ENCODE data around the gene DOLPP1. TPM values are rescaled to one million over a fixed set of nuclear protein-coding genes. Genes with fewer than 3 reads are reported as not detected.

DOLPP1 gene
- total RNA-seq, 1 experiment from 2014 or later, result 13.7 TPM

DNA sequence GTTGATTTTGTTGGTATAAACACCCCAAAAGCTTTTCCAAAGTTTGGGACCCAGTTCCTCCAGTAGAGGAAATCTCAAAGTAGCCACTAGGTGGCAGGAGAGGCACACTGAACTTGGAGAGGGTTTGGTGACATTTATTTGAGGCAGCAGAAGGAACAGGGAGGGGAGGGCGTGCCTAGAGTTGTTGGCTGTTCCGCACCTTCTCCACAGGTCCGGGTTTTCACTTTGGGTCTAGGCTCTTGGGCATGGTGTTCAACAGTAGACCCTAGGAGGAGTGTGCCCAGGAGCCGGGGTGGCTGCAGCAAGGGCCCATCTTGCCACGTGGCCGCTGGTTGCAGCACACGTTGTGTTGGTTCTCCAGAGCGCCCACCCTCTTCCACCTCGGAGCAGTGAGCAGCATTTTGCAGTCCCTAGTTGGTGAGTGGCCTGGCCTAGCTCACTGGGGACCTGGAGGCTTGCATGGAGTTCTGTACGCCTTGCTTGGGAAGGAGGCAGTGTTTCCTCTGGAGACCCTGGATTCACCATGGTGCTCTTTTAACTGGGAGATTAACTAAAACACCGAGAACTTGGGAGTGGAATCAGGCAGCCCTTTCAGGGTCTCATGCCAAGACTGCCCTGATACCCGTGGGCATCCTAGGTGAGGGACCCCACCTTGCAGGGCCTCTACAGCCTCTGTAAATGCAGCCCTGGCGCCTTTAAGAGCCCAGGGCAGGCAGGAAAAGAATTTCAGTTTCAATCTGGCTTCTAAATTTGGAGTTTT lies 58.5 kb downstream of the DOLPP1 start:
- CTCF ChIA-PET, result interaction anchor here (0.6 to 2.1 kb wide), 7 partner anchors 14 to 492 kb away, joined by 3 to 14 read pairs (median 3); no protein-coding TSS in a partner anchor
- no TSS peak for BruUV-seq (replicated peaks)
- Histone ChIP-seq H3K9me3 (ENCODE audit: control insufficient read depth, insufficient read depth, low read depth, low read length) (no peaks in the 10 kb centered on the region), H3K27me3 (ENCODE audit: control insufficient read depth, insufficient read depth, low read length) (no peaks in the 10 kb centered on the region), H3K4me1 (ENCODE audit: control insufficient read depth, insufficient read depth, low read length) (peaks cover 28% of the 10 kb centered on the region), H3K4me3 (ENCODE audit: low read depth in 2 of 2, low read length in 2 of 2) (peak overlapping the region; percentile 19 to 42), H3K27ac (ENCODE audit: low read length) (peak overlapping the region; percentile 95), H3K36me3 (ENCODE audit: control insufficient read depth, insufficient read depth, low read length) (peaks cover 2% of the 10 kb centered on the region; the same call in 1 of the 2 replicates)
- intact Hi-C loops (cut with micrococcal nuclease; ENCODE audit: unreplicated experiment), result loop anchor here (10.0 kb wide), 1 partner anchor 475 kb away; no protein-coding TSS in a partner anchor
- POLR2A ChIA-PET, result interaction anchor here (0.5 to 0.7 kb wide), 4 partner anchors 75 to 274 kb away, joined by 3 to 10 read pairs (median 3); no protein-coding TSS in a partner anchor
- TF ChIP-seq CTCF (IDR thresholded peaks at IDR 0.05) (peak; percentile 87), POLR2AphosphoS5 (IDR thresholded peaks at IDR 0.05; ENCODE audit: low read depth, low read length) (peak; percentile 45), TCF7L2 (IDR thresholded peaks at IDR 0.05; ENCODE audit: low read depth, low read length) (no peak), SIN3A (IDR thresholded peaks at IDR 0.05; ENCODE audit: borderline replicate concordance, insufficient read depth, low read depth, low read length) (no peak)
- TF ChIP-seq, protein P1, sequence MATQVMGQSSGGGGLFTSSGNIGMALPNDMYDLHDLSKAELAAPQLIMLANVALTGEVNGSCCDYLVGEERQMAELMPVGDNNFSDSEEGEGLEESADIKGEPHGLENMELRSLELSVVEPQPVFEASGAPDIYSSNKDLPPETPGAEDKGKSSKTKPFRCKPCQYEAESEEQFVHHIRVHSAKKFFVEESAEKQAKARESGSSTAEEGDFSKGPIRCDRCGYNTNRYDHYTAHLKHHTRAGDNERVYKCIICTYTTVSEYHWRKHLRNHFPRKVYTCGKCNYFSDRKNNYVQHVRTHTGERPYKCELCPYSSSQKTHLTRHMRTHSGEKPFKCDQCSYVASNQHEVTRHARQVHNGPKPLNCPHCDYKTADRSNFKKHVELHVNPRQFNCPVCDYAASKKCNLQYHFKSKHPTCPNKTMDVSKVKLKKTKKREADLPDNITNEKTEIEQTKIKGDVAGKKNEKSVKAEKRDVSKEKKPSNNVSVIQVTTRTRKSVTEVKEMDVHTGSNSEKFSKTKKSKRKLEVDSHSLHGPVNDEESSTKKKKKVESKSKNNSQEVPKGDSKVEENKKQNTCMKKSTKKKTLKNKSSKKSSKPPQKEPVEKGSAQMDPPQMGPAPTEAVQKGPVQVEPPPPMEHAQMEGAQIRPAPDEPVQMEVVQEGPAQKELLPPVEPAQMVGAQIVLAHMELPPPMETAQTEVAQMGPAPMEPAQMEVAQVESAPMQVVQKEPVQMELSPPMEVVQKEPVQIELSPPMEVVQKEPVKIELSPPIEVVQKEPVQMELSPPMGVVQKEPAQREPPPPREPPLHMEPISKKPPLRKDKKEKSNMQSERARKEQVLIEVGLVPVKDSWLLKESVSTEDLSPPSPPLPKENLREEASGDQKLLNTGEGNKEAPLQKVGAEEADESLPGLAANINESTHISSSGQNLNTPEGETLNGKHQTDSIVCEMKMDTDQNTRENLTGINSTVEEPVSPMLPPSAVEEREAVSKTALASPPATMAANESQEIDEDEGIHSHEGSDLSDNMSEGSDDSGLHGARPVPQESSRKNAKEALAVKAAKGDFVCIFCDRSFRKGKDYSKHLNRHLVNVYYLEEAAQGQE (IDR thresholded peaks at IDR 0.05; ENCODE audit: insufficient read depth in 1 of 2, low read depth in 2 of 2, low read length in 1 of 2), result no peak
- peak; percentile 72 for ATAC-seq
- no peak for DNase-seq (ENCODE audit: low read depth, low spot score)
- in situ Hi-C loops (cut with HindIII; ENCODE audit: low pct_unique_long_range_greater_than_20kb, low sequenced_read_pairs), result no loop called here

GRCh38 chr9:129139993-129140396 lies 59.1 kb downstream of the DOLPP1 start:
- intact Hi-C loops (cut with micrococcal nuclease; ENCODE audit: unreplicated experiment), result loop anchor here (10.0 kb wide), 1 partner anchor 475 kb away; no protein-coding TSS in a partner anchor
- ATAC-seq, result peak; percentile 69
- Histone ChIP-seq H3K36me3 (ENCODE audit: control insufficient read depth, insufficient read depth, low read length) (no peaks in the 10 kb centered on the region), H3K27ac (ENCODE audit: low read length) (peak overlapping the region; percentile 95), H3K4me1 (ENCODE audit: control insufficient read depth, insufficient read depth, low read length) (peaks cover 28% of the 10 kb centered on the region), H3K9me3 (ENCODE audit: control insufficient read depth, insufficient read depth, low read depth, low read length) (no peaks in the 10 kb centered on the region), H3K27me3 (ENCODE audit: control insufficient read depth, insufficient read depth, low read length) (no peaks in the 10 kb centered on the region), H3K4me3 (ENCODE audit: low read depth in 2 of 2, low read length in 2 of 2) (peak overlapping the region; percentile 19 to 42)
- CTCF ChIA-PET, result interaction anchor here (0.6 to 2.1 kb wide), 6 partner anchors 34 to 946 kb away, joined by 3 to 14 read pairs (median 4); no protein-coding TSS in a partner anchor
- TF ChIP-seq, protein P1 (IDR thresholded peaks at IDR 0.05; ENCODE audit: insufficient read depth in 1 of 2, low read depth in 2 of 2, low read length in 1 of 2), result no peak
- no peak for TF ChIP-seq TCF7L2 (IDR thresholded peaks at IDR 0.05; ENCODE audit: low read depth, low read length)
- no peak; the same call in none of the 2 replicates for TF ChIP-seq POLR2AphosphoS5 (IDR thresholded peaks at IDR 0.05; ENCODE audit: low read depth, low read length)
- no peak for TF ChIP-seq SIN3A (IDR thresholded peaks at IDR 0.05; ENCODE audit: borderline replicate concordance, insufficient read depth, low read depth, low read length)
- TF ChIP-seq CTCF (IDR thresholded peaks at IDR 0.05), result no peak
- DNase-seq (ENCODE audit: low read depth, low spot score), result no peak
- no TSS peak for BruUV-seq (replicated peaks)
- POLR2A ChIA-PET, result interaction anchor here (0.6 to 0.7 kb wide), 4 partner anchors 34 to 273 kb away, joined by 3 to 10 read pairs (median 6); no protein-coding TSS in a partner anchor
- in situ Hi-C loops (cut with HindIII; ENCODE audit: low pct_unique_long_range_greater_than_20kb, low sequenced_read_pairs), result no loop called here

Measured in Panc1 (cell line).